ENCODE data around the gene CATSPER4. TPM values are rescaled to one million over a fixed set of nuclear protein-coding genes. Genes with fewer than 3 reads are reported as not detected.
"Not testable (repeated sequence)": the region's sequence is repeated elsewhere in the genome, so short reads cannot be mapped to it uniquely, and the experiment has no call there.

The CATSPER4 gene
- total RNA-seq, 2 experiments from 2014 or later: not detected

- ATAC-seq (ENCODE audit: low read depth) (no peak), DNase-seq (no peak)
- no peaks in the 10 kb centered on the region for H3K4me1 Mint-ChIP-seq
- H3K27me3 Mint-ChIP-seq: peaks cover 13% of the 10 kb centered on the region
- POLR2A ChIA-PET: interaction anchor here (0.6 kb wide), 1 partner anchor 13 kb away, joined by 5 read pairs; no protein-coding TSS in a partner anchor
- H3K9me3 Mint-ChIP-seq: no peaks in the 10 kb centered on the region
- no peak overlapping the region for H3K27ac Mint-ChIP-seq
- H3K4me3 Mint-ChIP-seq: no peak overlapping the region
- no peaks in the 10 kb centered on the region for H3K36me3 Mint-ChIP-seq
Observed at GRCh38 chr1:26220199-26220912, 30.0 kb downstream of the CATSPER4 start.

- DNase-seq (no peak), ATAC-seq (ENCODE audit: low read depth) (no peak)
- no peak overlapping the region for H3K4me3 Mint-ChIP-seq
- no peaks in the 10 kb centered on the region for H3K36me3 Mint-ChIP-seq
- peaks cover 19% of the 10 kb centered on the region for H3K27me3 Mint-ChIP-seq
- H3K4me1 Mint-ChIP-seq: peaks cover 4% of the 10 kb centered on the region
- H3K9me3 Mint-ChIP-seq: no peaks in the 10 kb centered on the region
- POLR2A ChIA-PET: interaction anchor here (0.6 kb wide), 1 partner anchor 14 kb away, joined by 5 read pairs; no protein-coding TSS in a partner anchor
- H3K27ac Mint-ChIP-seq: no peak overlapping the region
Observed at GRCh38 chr1:26221094-26221493, 30.7 kb downstream of the CATSPER4 start.

- Mint-ChIP-seq H3K4me3 (no peak overlapping the region), H3K4me1 (peaks cover 4% of the 10 kb centered on the region), H3K27ac (no peak overlapping the region), H3K36me3 (no peaks in the 10 kb centered on the region), H3K9me3 (no peaks in the 10 kb centered on the region), H3K27me3 (peaks cover 29% of the 10 kb centered on the region)
- POLR2A ChIA-PET: no interaction called here
- ATAC-seq (ENCODE audit: low read depth) (no peak), DNase-seq (no peak)
Observed at GRCh38 chr1:26224606-26225005, 34.2 kb downstream of the CATSPER4 start.

- Mint-ChIP-seq H3K4me3 (peak overlapping the region; percentile 88), H3K36me3 (no peaks in the 10 kb centered on the region), H3K9me3 (no peaks in the 10 kb centered on the region), H3K27ac (peak overlapping the region; percentile 27), H3K4me1 (peaks cover 4% of the 10 kb centered on the region), H3K27me3 (peaks cover 29% of the 10 kb centered on the region)
- POLR2A ChIA-PET: no interaction called here
- DNase-seq (peak; percentile 60), ATAC-seq (ENCODE audit: low read depth) (peak; percentile 81)
Observed at GRCh38 chr1:26225033-26225831, 34.8 kb downstream of the CATSPER4 start.

GRCh38 chr1:26230682-26231081 is 40.3 kb downstream of the CATSPER4 start:
- H3K4me3 Mint-ChIP-seq; H3K9me3 Mint-ChIP-seq; DNase-seq; ATAC-seq (ENCODE audit: low read depth); H3K36me3 Mint-ChIP-seq; H3K27ac Mint-ChIP-seq: not testable (repeated sequence)
- Mint-ChIP-seq H3K27me3 (peaks cover 14% of the 10 kb centered on the region), H3K4me1 (peaks cover 10% of the 10 kb centered on the region)
- POLR2A ChIA-PET: interaction anchor here (0.6 to 1.0 kb wide), 2 partner anchors 21 to 27 kb away, joined by 3 read pairs; no protein-coding TSS in a partner anchor

GRCh38 chr1:26233903-26234643 is 43.7 kb downstream of the CATSPER4 start, which contains the start of gene CEP85:
CEP85 (plus strand) TSS chr1:26234200; CDS start chr1:26239784, 5,584 bp downstream.
- POLR2A ChIA-PET: interaction anchor here (0.6 to 2.0 kb wide), 13 partner anchors 29 to 238 kb away, joined by 3 to 21 read pairs (median 4); partner anchors contain the start of genes HMGN2, ZNF593 and ZNF593OS
- H3K4me1 Mint-ChIP-seq: peaks cover 29% of the 10 kb centered on the region
- H3K36me3 Mint-ChIP-seq: peaks cover 15% of the 10 kb centered on the region
- no peaks in the 10 kb centered on the region for H3K27me3 Mint-ChIP-seq
- DNase-seq: peak; percentile 97
- ATAC-seq (ENCODE audit: low read depth): peak; percentile 94
- no peaks in the 10 kb centered on the region for H3K9me3 Mint-ChIP-seq
- peak within 1 kb of the TSS; percentile 97 for H3K27ac Mint-ChIP-seq
- H3K4me3 Mint-ChIP-seq: peak within 1 kb of the TSS; percentile 100

- DNase-seq: no peak
- peaks cover 19% of the 10 kb centered on the region for H3K36me3 Mint-ChIP-seq
- POLR2A ChIA-PET: interaction anchor here (0.5 to 2.0 kb wide), 20 partner anchors 30 to 237 kb away, joined by 3 to 21 read pairs (median 4); partner anchors contain the start of genes ZNF593 and ZNF593OS
- ATAC-seq (ENCODE audit: low read depth): no peak
- H3K4me1 Mint-ChIP-seq: peaks cover 33% of the 10 kb centered on the region
- peak overlapping the region; percentile 97 for H3K27ac Mint-ChIP-seq
- H3K9me3 Mint-ChIP-seq: no peaks in the 10 kb centered on the region
- H3K27me3 Mint-ChIP-seq: no peaks in the 10 kb centered on the region
- H3K4me3 Mint-ChIP-seq: peak overlapping the region; percentile 100
Observed at GRCh38 chr1:26234644-26235370, 44.4 kb downstream of the CATSPER4 start.

- H3K36me3 Mint-ChIP-seq: peaks cover 25% of the 10 kb centered on the region
- peak overlapping the region; percentile 25 for H3K4me3 Mint-ChIP-seq
- ATAC-seq (ENCODE audit: low read depth) (no peak), DNase-seq (no peak)
- POLR2A ChIA-PET: interaction anchor here (0.6 kb wide), 1 partner anchor 68 kb away, joined by 3 read pairs; the partner anchor contains the start of gene ZNF593
- H3K27me3 Mint-ChIP-seq: no peaks in the 10 kb centered on the region
- H3K4me1 Mint-ChIP-seq: peaks cover 35% of the 10 kb centered on the region
- no peak overlapping the region for H3K27ac Mint-ChIP-seq
- no peaks in the 10 kb centered on the region for H3K9me3 Mint-ChIP-seq
Observed at GRCh38 chr1:26237230-26237966, 47.0 kb downstream of the CATSPER4 start.

- DNase-seq (no peak), ATAC-seq (ENCODE audit: low read depth) (no peak)
- H3K27ac Mint-ChIP-seq: no peak overlapping the region
- POLR2A ChIA-PET: no interaction called here
- peaks cover 39% of the 10 kb centered on the region for H3K36me3 Mint-ChIP-seq
- no peak overlapping the region for H3K4me3 Mint-ChIP-seq
- H3K27me3 Mint-ChIP-seq: no peaks in the 10 kb centered on the region
- peaks cover 32% of the 10 kb centered on the region for H3K4me1 Mint-ChIP-seq
- H3K9me3 Mint-ChIP-seq: no peaks in the 10 kb centered on the region
Observed at GRCh38 chr1:26239936-26240335, 49.5 kb downstream of the CATSPER4 start.

All from activated naive CD8-positive, alpha-beta T cell treated with anti-CD3 and anti-CD28 coated beads, Interleukin-2, amount 10 ng/mL, durations not matched to agents 7 days and 5 days (primary cell).